SK-N-SH (cell line): ENCODE results near the gene STIL. TPM values are rescaled to one million over a fixed set of nuclear protein-coding genes. Genes with fewer than 3 reads are reported as not detected.
"Not testable (repeated sequence)": the region's sequence is repeated elsewhere in the genome, so short reads cannot be mapped to it uniquely, and the experiment has no call there.

Experiments used
- CTCF ChIA-PET: fragments of 300-600, 350-600 bp; formaldehyde crosslinking; extraction: SDS; loops from one replicate; lab custom pipeline; 2021; lab: Yijun Ruan, JAX
- POLR2A ChIA-PET: fragments of 350-600 bp; sonication (Branson Sonifier 250); formaldehyde crosslinking; extraction: SDS; loops from one replicate; lab custom pipeline; 2020; ENCODE audit warnings: antibody characterized with exemption, inconsistent platforms; lab: Yijun Ruan, JAX
- DNase-seq: peaks from one replicate; pipeline ENCODE4 v3.0.0; 2012
- H2AFZ ChIP-seq: fragments of 200-600 bp; sonication (generic); 2 replicates; pipeline ENCODE4 v1.8.1; 2016; ENCODE audit warnings: antibody characterized with exemption, mild to moderate bottlenecking, low read depth
- H3F3A ChIP-seq: fragments of 200-600 bp; sonication (generic); replicated peaks from 2 replicates; pipeline ENCODE3; 2016; ENCODE audit warnings: antibody characterized with exemption, mild to moderate bottlenecking; ENCODE audit not compliant: insufficient read depth
- H3K27ac ChIP-seq, 2 experiments: fragments of 200-500 bp in 1 of 2; fragments of 200-600 bp in 1 of 2; sonication (Bioruptor generic) in 1 of 2; sonication (generic), shearing (Covaris generic) in 1 of 2; 2 replicates each; pipeline versions ENCODE4 v1.5.1 to v1.6.1; 2014 to 2016; ENCODE audit warnings: low read depth in 2 of 2, inconsistent platforms in 1 of 2, low read length in 1 of 2, mild to moderate bottlenecking in 1 of 2, mixed read lengths in 1 of 2
- H3K27me3 ChIP-seq: fragments of 200-600 bp; sonication (generic), shearing (Covaris generic); 2 replicates; pipeline ENCODE4 v1.6.1; 2016; ENCODE audit warnings: mixed run types; ENCODE audit not compliant: insufficient read depth
- H3K36me3 ChIP-seq, 2 experiments: fragments of 200-500 bp in 1 of 2; fragments of 200-600 bp in 1 of 2; sonication (Bioruptor generic) in 1 of 2; sonication (generic) in 1 of 2; replicated peaks in 1 of 2; 2 replicates each; pipeline versions ENCODE3 to v1.5.1; 2014 to 2016; ENCODE audit warnings: low read length in 1 of 2, mild to moderate bottlenecking in 1 of 2; ENCODE audit not compliant: insufficient read depth in 2 of 2, control insufficient read depth in 1 of 2
- H3K4me1 ChIP-seq, 2 experiments: fragments of 200-500 bp in 1 of 2; fragments of 200-600 bp in 1 of 2; sonication (Bioruptor generic) in 1 of 2; sonication (generic), shearing (Covaris generic) in 1 of 2; 2 replicates each; pipeline versions ENCODE4 v1.5.1 to v1.6.1; 2014 to 2016; ENCODE audit warnings: low read depth in 1 of 2, low read length in 1 of 2, mixed run types in 1 of 2; ENCODE audit not compliant: insufficient read depth in 2 of 2, control insufficient read depth in 1 of 2
- H3K4me2 ChIP-seq: fragments of 200-600 bp; sonication (generic), shearing (Covaris generic); 2 replicates; pipeline ENCODE4 v1.6.1; 2017; ENCODE audit warnings: mixed run types
- H3K4me3 ChIP-seq, 2 experiments: fragments of 200-500 bp in 1 of 2; fragments of 200-600 bp in 1 of 2; sonication (Bioruptor generic) in 1 of 2; sonication (generic), shearing (Covaris generic) in 1 of 2; 2 replicates each; pipeline versions ENCODE4 v1.5.1 to v1.8.1; 2014 to 2016; ENCODE audit warnings: low read depth in 2 of 2, inconsistent platforms in 1 of 2, low read length in 1 of 2, mild to moderate bottlenecking in 1 of 2, mixed read lengths in 1 of 2, moderate library complexity in 1 of 2
- H3K79me2 ChIP-seq: fragments of 200-600 bp; sonication (generic); 2 replicates; pipeline ENCODE4 v1.8.1; 2017; ENCODE audit warnings: mild to moderate bottlenecking; ENCODE audit not compliant: insufficient read depth
- H3K9ac ChIP-seq: fragments of 200-600 bp; sonication (generic); 2 replicates; pipeline ENCODE4 v1.6.1; 2017; ENCODE audit warnings: mixed run types
- H3K9me2 ChIP-seq: fragments of 200-600 bp; sonication (generic); 2 replicates; pipeline ENCODE4 v1.6.1; 2017; ENCODE audit warnings: mixed run types
- H3K9me3 ChIP-seq: fragments of 200-600 bp; sonication (generic); 2 replicates; pipeline ENCODE4 v1.6.1; 2017; ENCODE audit warnings: mixed run types, mild to moderate bottlenecking, moderate library complexity
- H4K20me1 ChIP-seq: fragments of 200-600 bp; sonication (generic); 2 replicates; pipeline ENCODE4 v1.6.1; 2017; ENCODE audit warnings: mild to moderate bottlenecking, mixed run types; ENCODE audit not compliant: insufficient read depth
- ELF1 ChIP-seq: IDR thresholded peaks from 2 replicates; pipeline ENCODE4 v1.4.0; 2012
- EP300 ChIP-seq, 2 experiments: IDR thresholded peaks; 2 replicates each; pipeline versions ENCODE4 v1.4.0 to v1.6.1; 2012; ENCODE audit warnings: borderline replicate concordance in 1 of 2, low read depth in 1 of 2, low read length in 1 of 2
- MXI1 ChIP-seq: IDR thresholded peaks from 2 replicates; pipeline ENCODE4 v1.6.1; 2012; ENCODE audit warnings: mild to moderate bottlenecking, low read depth, low read length, improper control_type of control experiment
- PBX3 ChIP-seq: IDR thresholded peaks from 2 replicates; pipeline ENCODE4; 2012
- POLR2AphosphoS5 ChIP-seq: IDR thresholded peaks from 2 replicates; pipeline ENCODE4 v1.6.1; 2012; ENCODE audit warnings: low read depth, low read length
- RAD21 ChIP-seq: IDR thresholded peaks from 2 replicates; pipeline ENCODE4 v1.6.1; 2012; ENCODE audit warnings: mild to moderate bottlenecking, low read length
- RCOR1 ChIP-seq: fragments of 150-350 bp; IDR thresholded peaks from 2 replicates; pipeline ENCODE4 v1.6.1; 2017; ENCODE audit warnings: antibody characterized with exemption, low read length
- USF2 ChIP-seq: fragments of 150-350 bp; IDR thresholded peaks from 2 replicates; pipeline ENCODE4 v1.6.1; 2017; ENCODE audit warnings: antibody characterized with exemption, low read length, low read depth, borderline replicate concordance
- YY1 ChIP-seq: IDR thresholded peaks from 2 replicates; pipeline ENCODE4 v1.4.0; 2012; ENCODE audit warnings: low read depth, mild to moderate bottlenecking
- WGBS: methylation state at CpG from one replicate; pipeline ENCODE4 v1.1.6; 2017; ENCODE audit warnings: low lambda C conversion rate; 5-methylcytosine and 5-hydroxymethylcytosine counted together
- polyA plus RNA-seq, 3 experiments: library from polyadenylated mRNA; depleted of rRNA; stranded (reverse); fragments of >200 nt; gene quantifications; 2 replicates each; pipeline ENCODE4 v1.2.3, GENCODE V29; 2012
- TF ChIP-seq, protein P1 (sequence below): IDR thresholded peaks from 2 replicates; pipeline ENCODE4 v1.4.0; 2012; ENCODE audit warnings: low read depth

The STIL gene
- polyA plus RNA-seq, 1 of the 3 experiments (the other 2 are of a cell fraction): 4.9 TPM

DNA sequence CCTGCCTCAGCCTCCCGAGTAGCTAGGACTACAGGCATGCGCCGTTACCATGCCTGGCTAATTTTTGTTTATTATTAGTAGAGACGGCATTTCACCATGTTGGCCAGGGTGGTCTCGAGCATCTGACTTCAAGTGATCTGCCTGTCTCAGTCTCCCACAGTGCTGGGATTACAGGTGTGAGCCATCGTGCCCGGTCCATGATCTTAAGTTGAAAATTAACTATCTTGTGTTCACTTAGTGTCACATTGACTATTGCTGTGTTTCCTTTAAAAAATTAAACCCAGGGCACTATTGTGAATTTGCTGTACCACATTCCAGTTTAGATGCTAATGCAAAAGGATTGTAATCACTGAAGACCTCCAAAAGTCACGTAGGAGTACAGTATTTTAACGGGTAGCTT is 33.8 kb upstream of the STIL start:
- Histone ChIP-seq H3K9me3 (no peaks in the 10 kb centered on the region), H3K9ac (no peak overlapping the region), H3K9me2 (no peaks in the 10 kb centered on the region), H3K4me1 (peaks cover 0 to 6% of the 10 kb centered on the region in 2 experiments; a peak in 2 of 4 replicates), H4K20me1 (peaks cover 43% of the 10 kb centered on the region; the same call in 1 of the 2 replicates), H3K36me3 (peaks cover 0 to 7% of the 10 kb centered on the region in 2 experiments), H3K4me3 (no peak overlapping the region), H2AFZ (no peak overlapping the region), H3K27me3 (no peaks in the 10 kb centered on the region), H3K27ac (no peak overlapping the region), H3K4me2 (no peak overlapping the region), H3F3A (no peaks in the 10 kb centered on the region), H3K79me2 (peaks cover 99% of the 10 kb centered on the region)
- ChIA-PET POLR2A (interaction anchor here (1.2 kb wide), 1 partner anchor 14 kb away, joined by 3 read pairs; the partner anchor contains the start of gene CMPK1), CTCF (interaction anchor here (1.0 kb wide), 1 partner anchor 41 kb away, joined by 3 read pairs; no protein-coding TSS in a partner anchor)
- 93% methylated on average over 9 of the region's 9 CpGs for WGBS
- no peak for DNase-seq
- TF ChIP-seq RCOR1: no peak
- TF ChIP-seq POLR2AphosphoS5: no peak
- no peak for TF ChIP-seq RAD21
- no peak for TF ChIP-seq EP300 (IDR thresholded peaks at IDR 0.05; ENCODE audit: borderline replicate concordance in 1 of 2, low read depth in 1 of 2, low read length in 1 of 2)
- TF ChIP-seq ELF1: no peak
- no peak for TF ChIP-seq YY1
- TF ChIP-seq, protein P1, sequence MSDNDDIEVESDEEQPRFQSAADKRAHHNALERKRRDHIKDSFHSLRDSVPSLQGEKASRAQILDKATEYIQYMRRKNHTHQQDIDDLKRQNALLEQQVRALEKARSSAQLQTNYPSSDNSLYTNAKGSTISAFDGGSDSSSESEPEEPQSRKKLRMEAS: no peak
- no peak for TF ChIP-seq PBX3
- TF ChIP-seq MXI1: no peak
- TF ChIP-seq USF2: no peak

GRCh38 chr1:47346979-47347378 is 33.0 kb upstream of the STIL start:
- H3K4me3 ChIP-seq, DNase-seq, H3F3A ChIP-seq, H3K4me1 ChIP-seq, H3K27me3 ChIP-seq, H3K27ac ChIP-seq, H3K36me3 ChIP-seq, H2AFZ ChIP-seq, H3K9me3 ChIP-seq, H3K9me2 ChIP-seq, H3K4me2 ChIP-seq, CTCF ChIA-PET, H3K9ac ChIP-seq: not testable (repeated sequence)
- POLR2A ChIA-PET: interaction anchor here (1.2 kb wide), 1 partner anchor 13 kb away, joined by 3 read pairs; the partner anchor contains the start of gene CMPK1
- Histone ChIP-seq H4K20me1 (peaks cover 43% of the 10 kb centered on the region; the same call in 1 of the 2 replicates), H3K79me2 (peaks cover 99% of the 10 kb centered on the region)
- 96% methylated on average over 5 of the region's 5 CpGs for WGBS
